ENCODE measurements around the gene MBOAT2. TPM values are rescaled to one million over a fixed set of nuclear protein-coding genes. Genes with fewer than 3 reads are reported as not detected.
"Not testable (repeated sequence)": the region's sequence is repeated elsewhere in the genome, so short reads cannot be mapped to it uniquely, and the experiment has no call there.

The MBOAT2 gene
- total and polyA plus RNA-seq, 7 donors, result 0.11 to 3.5 (median 0.83) TPM

- Histone ChIP-seq H3K27me3 (ENCODE audit: insufficient read depth in 3 of 3, low read length in 2 of 3) (no peaks in the 10 kb centered on the region), H3K4me3 (no peak overlapping the region), H3K9me3 (no peaks in the 10 kb centered on the region), H3K27ac (no peak overlapping the region), H3K36me3 (ENCODE audit: insufficient read depth in 1 of 2, low read depth in 1 of 2) (no peaks in the 10 kb centered on the region), H3K4me1 (no peaks in the 10 kb centered on the region)
- DNase-seq, result no peak
- intact Hi-C loops (cut with DNase I), result no loop called here
- 91 to 92% (median 91%) methylated on average over 3 of the region's 3 CpGs for WGBS, 3 donors
- ATAC-seq, result no peak
- no peak for TF ChIP-seq CTCF (IDR thresholded peaks at IDR 0.05)
Observed at GRCh38 chr2:8922431-8922830, 81.1 kb downstream of the MBOAT2 start.

- intact Hi-C loops (cut with DNase I), result no loop called here
- 88 to 100% (median 89%) methylated on average over 1 of the region's 1 CpG for WGBS, 3 donors
- H3K9me3 ChIP-seq, result no peaks in the 10 kb centered on the region
- TF ChIP-seq CTCF (IDR thresholded peaks at IDR 0.05), result no peak
- no peaks in the 10 kb centered on the region for H3K36me3 ChIP-seq (ENCODE audit: insufficient read depth in 1 of 2, low read depth in 1 of 2)
- no peaks in the 10 kb centered on the region for H3K27me3 ChIP-seq (ENCODE audit: insufficient read depth in 3 of 3, low read length in 2 of 3)
- DNase-seq (no peak), ATAC-seq (no peak)
- H3K4me3 ChIP-seq, result no peak overlapping the region
- H3K27ac ChIP-seq, result no peak overlapping the region
- H3K4me1 ChIP-seq, result no peaks in the 10 kb centered on the region
Observed at GRCh38 chr2:8918412-8918811, 85.1 kb downstream of the MBOAT2 start.

- H3K9me3 ChIP-seq, result no peaks in the 10 kb centered on the region
- DNase-seq, result no peak
- intact Hi-C loops (cut with DNase I), result no loop called here
- 80 to 86% (median 86%) methylated on average over 4 of the region's 4 CpGs for WGBS, 3 donors
- no peak for TF ChIP-seq CTCF (IDR thresholded peaks at IDR 0.05)
- H3K27me3 ChIP-seq (ENCODE audit: insufficient read depth in 3 of 3, low read length in 2 of 3), result no peaks in the 10 kb centered on the region
- H3K4me3 ChIP-seq, result no peak overlapping the region
- no peaks in the 10 kb centered on the region for H3K4me1 ChIP-seq
- no peak overlapping the region for H3K27ac ChIP-seq
- ATAC-seq, result no peak
- no peaks in the 10 kb centered on the region for H3K36me3 ChIP-seq (ENCODE audit: insufficient read depth in 1 of 2, low read depth in 1 of 2)
Observed at GRCh38 chr2:8915941-8916340, 87.5 kb downstream of the MBOAT2 start.

GRCh38 chr2:8913767-8914166 lies 89.7 kb downstream of the MBOAT2 start:
- H3K27ac ChIP-seq; H3K36me3 ChIP-seq (ENCODE audit: insufficient read depth in 1 of 2, low read depth in 1 of 2); DNase-seq; ATAC-seq; H3K4me1 ChIP-seq; intact Hi-C loops (cut with DNase I); H3K9me3 ChIP-seq; H3K4me3 ChIP-seq; H3K27me3 ChIP-seq (ENCODE audit: insufficient read depth in 3 of 3, low read length in 2 of 3): not testable (repeated sequence)
- WGBS, 3 donors, result 94 to 98% (median 96%) methylated on average over 5 of the region's 5 CpGs

GRCh38 chr2:8907764-8908288 lies 95.7 kb downstream of the MBOAT2 start:
- no peak for DNase-seq
- intact Hi-C loops (cut with DNase I), result no loop called here
- WGBS, 3 donors, result 72 to 93% (median 93%) methylated on average over 3 of the region's 3 CpGs
- TF ChIP-seq CTCF (IDR thresholded peaks at IDR 0.05), result no peak
- Histone ChIP-seq H3K27me3 (ENCODE audit: insufficient read depth in 3 of 3, low read length in 2 of 3) (no peaks in the 10 kb centered on the region), H3K36me3 (ENCODE audit: insufficient read depth in 1 of 2, low read depth in 1 of 2) (no peaks in the 10 kb centered on the region), H3K4me1 (no peaks in the 10 kb centered on the region), H3K9me3 (peaks cover 7% of the 10 kb centered on the region), H3K4me3 (no peak overlapping the region), H3K27ac (no peak overlapping the region)
- no peak for ATAC-seq

GRCh38 chr2:8903924-8904323 lies 99.6 kb downstream of the MBOAT2 start:
- DNase-seq; intact Hi-C loops (cut with DNase I); ATAC-seq; H3K9me3 ChIP-seq; H3K4me3 ChIP-seq; H3K27ac ChIP-seq; H3K36me3 ChIP-seq (ENCODE audit: insufficient read depth in 1 of 2, low read depth in 1 of 2); H3K4me1 ChIP-seq; H3K27me3 ChIP-seq (ENCODE audit: insufficient read depth in 3 of 3, low read length in 2 of 3): not testable (repeated sequence)
- 94 to 95% (median 94%) methylated on average over 7 of the region's 7 CpGs for WGBS, 3 donors

GRCh38 chr2:8902757-8903156 lies 100.7 kb downstream of the MBOAT2 start:
- not testable (repeated sequence) for ATAC-seq

GRCh38 chr2:8897206-8897605 lies 106.3 kb downstream of the MBOAT2 start:
- intact Hi-C loops (cut with DNase I); ATAC-seq; H3K4me1 ChIP-seq; H3K27me3 ChIP-seq (ENCODE audit: insufficient read depth in 3 of 3, low read length in 2 of 3); DNase-seq; H3K9me3 ChIP-seq; H3K27ac ChIP-seq; H3K4me3 ChIP-seq; H3K36me3 ChIP-seq (ENCODE audit: insufficient read depth in 1 of 2, low read depth in 1 of 2): not testable (repeated sequence)
- WGBS, 3 donors, result 82 to 91% (median 83%) methylated on average over 1 of the region's 1 CpG

More at GRCh38 chr2:8902757-8903156, 100.7 kb downstream of the MBOAT2 start:
- H3K27ac ChIP-seq; H3K27me3 ChIP-seq (ENCODE audit: insufficient read depth in 3 of 3, low read length in 2 of 3); intact Hi-C loops (cut with DNase I); H3K9me3 ChIP-seq; H3K4me1 ChIP-seq; H3K36me3 ChIP-seq (ENCODE audit: insufficient read depth in 1 of 2, low read depth in 1 of 2); H3K4me3 ChIP-seq; DNase-seq: not testable (repeated sequence)
- WGBS, 3 donors, result 94 to 98% (median 97%) methylated on average over 7 of the region's 7 CpGs
